ENCODE results near the gene NLRP6. TPM values are rescaled to one million over a fixed set of nuclear protein-coding genes. Genes with fewer than 3 reads are reported as not detected.
"Not testable (repeated sequence)": the region's sequence is repeated elsewhere in the genome, so short reads cannot be mapped to it uniquely, and the experiment has no call there.

Gene NLRP6
- total RNA-seq, 1 experiment from 2014 or later, result not detected

GRCh38 chr11:308740-309665 lies 30.8 kb downstream of the NLRP6 start:
- DNase-seq (ENCODE audit: low read depth in 1 of 2, low spot score in 2 of 2); H3K9me3 ChIP-seq (replicated peaks); H3K27ac ChIP-seq; H3K4me3 ChIP-seq; H3K36me3 ChIP-seq; H3K27me3 ChIP-seq (replicated peaks): not testable (repeated sequence)
- peaks cover 13% of the 10 kb centered on the region for H3K4me1 ChIP-seq (replicated peaks)

- DNase-seq (ENCODE audit: low read depth in 1 of 2, low spot score in 2 of 2), result peak in 1 of 2 experiments; percentile 12
Measured at GRCh38 chr11:309979-310572, 31.9 kb downstream of the NLRP6 start.

GRCh38 chr11:311013-311748 lies 33.0 kb downstream of the NLRP6 start:
- H3K9me3 ChIP-seq (replicated peaks); H3K4me3 ChIP-seq; H3K27me3 ChIP-seq (replicated peaks); H3K36me3 ChIP-seq; H3K27ac ChIP-seq; DNase-seq (ENCODE audit: low read depth in 1 of 2, low spot score in 2 of 2): not testable (repeated sequence)
- H3K4me1 ChIP-seq (replicated peaks), result peaks cover 13% of the 10 kb centered on the region

More at GRCh38 chr11:309979-310572, 31.9 kb downstream of the NLRP6 start:
- not testable (repeated sequence) for H3K27me3 ChIP-seq (replicated peaks); H3K9me3 ChIP-seq (replicated peaks); H3K36me3 ChIP-seq; H3K27ac ChIP-seq
- Histone ChIP-seq H3K4me3 (peak overlapping the region; percentile 13; the same call in 1 of the 2 replicates), H3K4me1 (replicated peaks) (peaks cover 13% of the 10 kb centered on the region)

GRCh38 chr11:312092-312816 lies 34.0 kb downstream of the NLRP6 start:
- Histone ChIP-seq H3K36me3 (no peaks in the 10 kb centered on the region), H3K4me1 (replicated peaks) (peaks cover 13% of the 10 kb centered on the region), H3K9me3 (replicated peaks) (no peaks in the 10 kb centered on the region), H3K4me3 (no peak overlapping the region), H3K27ac (no peak overlapping the region), H3K27me3 (replicated peaks) (no peaks in the 10 kb centered on the region)
- no peak for DNase-seq (ENCODE audit: low read depth in 1 of 2, low spot score in 2 of 2)

- H3K27me3 ChIP-seq (replicated peaks), result no peaks in the 10 kb centered on the region
- DNase-seq (ENCODE audit: low read depth in 1 of 2, low spot score in 2 of 2), result no peak
- no peak overlapping the region for H3K27ac ChIP-seq
- peaks cover 13% of the 10 kb centered on the region for H3K4me1 ChIP-seq (replicated peaks)
- no peaks in the 10 kb centered on the region for H3K36me3 ChIP-seq
- no peak overlapping the region for H3K4me3 ChIP-seq
- H3K9me3 ChIP-seq (replicated peaks), result no peaks in the 10 kb centered on the region
Measured at GRCh38 chr11:313304-313786, 35.1 kb downstream of the NLRP6 start.

GRCh38 chr11:313787-314553 lies 35.8 kb downstream of the NLRP6 start, which contains the start of gene IFITM1:
Gene IFITM1 (plus strand): TSS chr11:314040. CDS start chr11:314171, 131 bp downstream.
- Histone ChIP-seq H3K27me3 (replicated peaks) (no peaks in the 10 kb centered on the region), H3K27ac (no peak within 1 kb of the TSS), H3K36me3 (no peaks in the 10 kb centered on the region), H3K4me1 (replicated peaks) (peaks cover 12% of the 10 kb centered on the region), H3K4me3 (no peak within 1 kb of the TSS), H3K9me3 (replicated peaks) (no peaks in the 10 kb centered on the region)
- no peak for DNase-seq (ENCODE audit: low read depth in 1 of 2, low spot score in 2 of 2)

- not testable (repeated sequence) for H3K9me3 ChIP-seq (replicated peaks); H3K27me3 ChIP-seq (replicated peaks); H3K27ac ChIP-seq; H3K36me3 ChIP-seq; H3K4me1 ChIP-seq (replicated peaks); DNase-seq (ENCODE audit: low read depth in 1 of 2, low spot score in 2 of 2); H3K4me3 ChIP-seq
Measured at GRCh38 chr11:314554-314875, 36.3 kb downstream of the NLRP6 start.

GRCh38 chr11:315051-315481 lies 36.9 kb downstream of the NLRP6 start:
- Histone ChIP-seq H3K4me1 (replicated peaks) (peaks cover 4% of the 10 kb centered on the region), H3K27ac (no peak overlapping the region), H3K27me3 (replicated peaks) (no peaks in the 10 kb centered on the region), H3K36me3 (peaks cover 2% of the 10 kb centered on the region; the same call in 1 of the 2 replicates), H3K9me3 (replicated peaks) (no peaks in the 10 kb centered on the region), H3K4me3 (no peak overlapping the region)
- no peak for DNase-seq (ENCODE audit: low read depth in 1 of 2, low spot score in 2 of 2)

GRCh38 chr11:315516-315994 lies 37.3 kb downstream of the NLRP6 start:
- H3K27me3 ChIP-seq (replicated peaks), result no peaks in the 10 kb centered on the region
- no peak for DNase-seq (ENCODE audit: low read depth in 1 of 2, low spot score in 2 of 2)
- H3K36me3 ChIP-seq, result peaks cover 2% of the 10 kb centered on the region; the same call in 1 of the 2 replicates
- H3K9me3 ChIP-seq (replicated peaks), result no peaks in the 10 kb centered on the region
- no peak overlapping the region for H3K27ac ChIP-seq
- H3K4me3 ChIP-seq, result no peak overlapping the region
- H3K4me1 ChIP-seq (replicated peaks), result peaks cover 4% of the 10 kb centered on the region; the same call in 1 of the 2 replicates

- Histone ChIP-seq H3K9me3 (replicated peaks) (no peaks in the 10 kb centered on the region), H3K27me3 (replicated peaks) (no peaks in the 10 kb centered on the region), H3K27ac (no peak overlapping the region), H3K4me3 (no peak overlapping the region), H3K36me3 (peaks cover 2% of the 10 kb centered on the region; the same call in 1 of the 2 replicates), H3K4me1 (replicated peaks) (peaks cover 8% of the 10 kb centered on the region)
- no peak for DNase-seq (ENCODE audit: low read depth in 1 of 2, low spot score in 2 of 2)
Measured at GRCh38 chr11:316031-316701, 38.0 kb downstream of the NLRP6 start.

- H3K36me3 ChIP-seq, result peaks cover 2% of the 10 kb centered on the region; the same call in 1 of the 2 replicates
- no peak for DNase-seq (ENCODE audit: low read depth in 1 of 2, low spot score in 2 of 2)
- no peaks in the 10 kb centered on the region for H3K9me3 ChIP-seq (replicated peaks)
- no peak overlapping the region for H3K27ac ChIP-seq
- no peak overlapping the region for H3K4me3 ChIP-seq
- H3K27me3 ChIP-seq (replicated peaks), result no peaks in the 10 kb centered on the region
- peaks cover 8% of the 10 kb centered on the region for H3K4me1 ChIP-seq (replicated peaks)
Measured at GRCh38 chr11:316891-317301, 38.7 kb downstream of the NLRP6 start.

Data from SJSA1 (cell line).